ENCODE measurements around the gene NAGLU.

DNA sequence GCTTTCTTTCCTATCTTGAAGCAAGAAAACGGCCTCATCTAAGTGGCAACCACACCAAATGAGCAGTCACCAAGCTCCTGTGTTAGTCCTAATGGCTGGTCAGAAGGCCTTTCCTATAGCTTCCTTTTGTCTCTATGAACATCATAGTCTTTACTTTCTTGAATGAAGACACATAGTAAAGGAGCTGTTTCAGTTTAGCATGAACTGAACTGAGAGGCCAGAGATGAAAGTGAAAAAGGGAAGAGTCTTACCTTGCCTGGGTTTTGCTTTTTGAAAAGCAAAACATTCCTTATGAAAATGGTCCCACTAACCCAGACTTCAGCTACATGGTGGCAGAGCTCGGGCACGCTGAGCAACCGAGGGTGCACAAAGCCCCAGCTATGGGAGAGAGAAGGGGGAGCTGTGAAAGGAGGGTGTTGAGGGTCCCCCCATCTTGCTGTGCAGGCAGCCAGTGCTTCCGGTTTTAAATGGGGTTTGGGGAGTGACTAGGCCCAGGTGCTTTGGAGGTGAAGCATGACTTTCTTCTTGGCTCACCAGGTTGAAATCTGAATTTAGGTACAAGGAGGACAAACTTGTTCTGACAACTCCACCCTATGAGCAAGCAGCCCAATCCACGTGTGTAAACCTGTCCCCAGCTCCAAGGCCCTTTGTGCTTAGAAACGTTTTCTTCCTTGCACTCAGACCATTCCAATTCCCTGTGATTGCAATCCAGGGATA is 50.6 kb downstream of the NAGLU start:
- no peak for TF ChIP-seq POLR2A (IDR thresholded peaks at IDR 0.05)
- TF ChIP-seq, protein P1, sequence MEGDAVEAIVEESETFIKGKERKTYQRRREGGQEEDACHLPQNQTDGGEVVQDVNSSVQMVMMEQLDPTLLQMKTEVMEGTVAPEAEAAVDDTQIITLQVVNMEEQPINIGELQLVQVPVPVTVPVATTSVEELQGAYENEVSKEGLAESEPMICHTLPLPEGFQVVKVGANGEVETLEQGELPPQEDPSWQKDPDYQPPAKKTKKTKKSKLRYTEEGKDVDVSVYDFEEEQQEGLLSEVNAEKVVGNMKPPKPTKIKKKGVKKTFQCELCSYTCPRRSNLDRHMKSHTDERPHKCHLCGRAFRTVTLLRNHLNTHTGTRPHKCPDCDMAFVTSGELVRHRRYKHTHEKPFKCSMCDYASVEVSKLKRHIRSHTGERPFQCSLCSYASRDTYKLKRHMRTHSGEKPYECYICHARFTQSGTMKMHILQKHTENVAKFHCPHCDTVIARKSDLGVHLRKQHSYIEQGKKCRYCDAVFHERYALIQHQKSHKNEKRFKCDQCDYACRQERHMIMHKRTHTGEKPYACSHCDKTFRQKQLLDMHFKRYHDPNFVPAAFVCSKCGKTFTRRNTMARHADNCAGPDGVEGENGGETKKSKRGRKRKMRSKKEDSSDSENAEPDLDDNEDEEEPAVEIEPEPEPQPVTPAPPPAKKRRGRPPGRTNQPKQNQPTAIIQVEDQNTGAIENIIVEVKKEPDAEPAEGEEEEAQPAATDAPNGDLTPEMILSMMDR (IDR thresholded peaks at IDR 0.05) = no peak

Data from lower leg skin (tissue), 3 donors.